IMR-90 (cell line): ENCODE data around the gene ISM2. TPM values are rescaled to one million over a fixed set of nuclear protein-coding genes. Genes with fewer than 3 reads are reported as not detected.
A peak's percentile ranks its signal among the peaks of the same experiment; 100 is the strongest.

ENCODE experiments used
- ATAC-seq: fragments of 200-7000 bp; cut with Tn5 transposase; 2 replicates; pipeline ENCODE4 v1.9.1; 2020; ENCODE audit warnings: low read depth, mild to moderate bottlenecking, moderate library complexity
- BruUV-seq: library from RNA; stranded (reverse); fragments of 400-500 nt; replicated peaks from 2 replicates; lab custom pipeline; 2021; lab: Mats Ljungman, UMichigan
- CTCF ChIA-PET: fragments of 300-600 bp; formaldehyde crosslinking; extraction: SDS; loops from one replicate; lab custom pipeline; 2021; ENCODE audit warnings: antibody characterized with exemption; lab: Yijun Ruan, JAX
- POLR2A ChIA-PET: fragments of 300-600 bp; sonication (Branson Sonifier 250); formaldehyde crosslinking; loops from one replicate; lab custom pipeline; 2022; ENCODE audit warnings: antibody characterized with exemption; ENCODE audit not compliant: unreplicated experiment; lab: Charles Lee
- DNase-seq: peaks from one replicate; pipeline ENCODE4 v3.0.0; 2013
- H2AFZ ChIP-seq: replicated peaks from 2 replicates; pipeline ENCODE3; 2013; ENCODE audit warnings: low read length, mild to moderate bottlenecking; ENCODE audit not compliant: poor library complexity
- H2AK5ac ChIP-seq: 2 replicates; pipeline ENCODE4 v1.6.1; 2013; ENCODE audit warnings: low read depth, low read length, inconsistent platforms
- H2AK9ac ChIP-seq: replicated peaks from 2 replicates; pipeline ENCODE3; 2013; ENCODE audit warnings: mild to moderate bottlenecking, low read depth, low read length, moderate library complexity; ENCODE audit not compliant: poor library complexity
- H2BK120ac ChIP-seq: 2 replicates; pipeline ENCODE4 v1.6.1; 2013; ENCODE audit warnings: low read depth, low read length, inconsistent platforms
- H2BK15ac ChIP-seq: 3 replicates; pipeline ENCODE4 v1.6.1; 2013; ENCODE audit warnings: low read depth, low read length, inconsistent platforms
- H2BK20ac ChIP-seq: 2 replicates; pipeline ENCODE4 v1.6.1; 2013; ENCODE audit warnings: low read depth, mild to moderate bottlenecking, inconsistent platforms, low read length, moderate library complexity
- H2BK5ac ChIP-seq: 2 replicates; pipeline ENCODE4 v1.6.1; 2013; ENCODE audit warnings: mild to moderate bottlenecking, low read depth, low read length, inconsistent platforms; ENCODE audit not compliant: poor library complexity, severe bottlenecking
- H3K14ac ChIP-seq: replicated peaks from 2 replicates; pipeline ENCODE4 v1.6.1; 2013; ENCODE audit warnings: low read depth, low read length, inconsistent platforms
- H3K18ac ChIP-seq: 2 replicates; pipeline ENCODE4 v1.6.1; 2013; ENCODE audit warnings: low read depth, low read length, control low read depth
- H3K23ac ChIP-seq: 2 replicates; pipeline ENCODE4 v1.6.1; 2013; ENCODE audit warnings: low read depth, low read length, inconsistent platforms
- H3K27ac ChIP-seq: 2 replicates; pipeline ENCODE4 v1.5.1; 2013; ENCODE audit warnings: mild to moderate bottlenecking, control low read depth, low read length; ENCODE audit not compliant: insufficient read depth
- H3K27me3 ChIP-seq: 2 replicates; pipeline ENCODE4 v1.6.1; 2013; ENCODE audit warnings: low read length; ENCODE audit not compliant: control insufficient read depth, insufficient read depth
- H3K36me3 ChIP-seq: 2 replicates; pipeline ENCODE4 v1.6.1; 2013; ENCODE audit warnings: low read length, mixed read lengths; ENCODE audit not compliant: control insufficient read depth, insufficient read depth
- H3K4ac ChIP-seq: 2 replicates; pipeline ENCODE4 v1.6.1; 2013; ENCODE audit warnings: low read depth, low read length, inconsistent platforms
- H3K4me1 ChIP-seq: 2 replicates; pipeline ENCODE4 v1.6.1; 2013; ENCODE audit warnings: low read length, mixed read lengths; ENCODE audit not compliant: control insufficient read depth, insufficient read depth
- H3K4me2 ChIP-seq: 2 replicates; pipeline ENCODE4 v1.6.1; 2013; ENCODE audit warnings: low read depth, mild to moderate bottlenecking, control low read depth, low read length, moderate library complexity
- H3K4me3 ChIP-seq: 2 replicates; pipeline ENCODE4 v1.5.1; 2013; ENCODE audit warnings: low read depth, mild to moderate bottlenecking, control low read depth, low read length, moderate library complexity; ENCODE audit not compliant: insufficient read depth
- H3K56ac ChIP-seq: 2 replicates; pipeline ENCODE4 v1.6.1; 2013; ENCODE audit warnings: low read length, inconsistent platforms; ENCODE audit not compliant: insufficient read depth; ENCODE audit errors: extremely low read depth
- H3K79me1 ChIP-seq, 2 experiments: 2 replicates each; pipeline ENCODE4 v1.6.1; 2013; ENCODE audit warnings: low read length in 2 of 2, inconsistent platforms in 1 of 2, low read depth in 1 of 2
- H3K9ac ChIP-seq: 2 replicates; pipeline ENCODE4 v1.6.1; 2013; ENCODE audit warnings: low read depth, low read length, control low read depth
- H3K9me1 ChIP-seq: 2 replicates; pipeline ENCODE4 v1.6.1; 2013; ENCODE audit warnings: low read length, inconsistent platforms; ENCODE audit not compliant: insufficient read depth
- H3K9me3 ChIP-seq: 2 replicates; pipeline ENCODE4 v1.6.1; 2013; ENCODE audit warnings: low read length; ENCODE audit not compliant: control insufficient read depth, insufficient read depth
- H4K20me1 ChIP-seq: 2 replicates; pipeline ENCODE4 v1.6.1; 2013; ENCODE audit warnings: low read length, inconsistent platforms; ENCODE audit not compliant: insufficient read depth
- H4K5ac ChIP-seq: 2 replicates; pipeline ENCODE4 v1.6.1; 2013; ENCODE audit warnings: mild to moderate bottlenecking, low read depth, low read length, control low read depth
- H4K8ac ChIP-seq, 2 experiments: 2 replicates each; pipeline ENCODE4 v1.6.1; 2013; ENCODE audit warnings: low read depth in 2 of 2, low read length in 2 of 2, control low read depth in 1 of 2, inconsistent platforms in 1 of 2
- H4K91ac ChIP-seq: 2 replicates; pipeline ENCODE4 v1.6.1; 2013; ENCODE audit warnings: low read depth, low read length, inconsistent platforms; ENCODE audit not compliant: insufficient read depth
- BHLHE40 ChIP-seq: fragments of 150-350 bp; IDR thresholded peaks from 2 replicates; pipeline ENCODE4 v1.6.1; 2016; ENCODE audit warnings: mild to moderate bottlenecking, low read depth, low read length
- CEBPB ChIP-seq: IDR thresholded peaks from 2 replicates; pipeline ENCODE4 v1.6.1; 2012; ENCODE audit warnings: low read depth, low read length, improper control_type of control experiment
- CHD1 ChIP-seq: IDR thresholded peaks from 2 replicates; pipeline ENCODE4 v1.6.1; 2012; ENCODE audit warnings: low read depth, low read length, improper control_type of control experiment
- MAFK ChIP-seq: IDR thresholded peaks from 2 replicates; pipeline ENCODE4 v1.6.1; 2012; ENCODE audit warnings: low read depth, low read length, improper control_type of control experiment
- MXI1 ChIP-seq: IDR thresholded peaks from 2 replicates; pipeline ENCODE4 v1.6.1; 2012; ENCODE audit warnings: low read depth, mild to moderate bottlenecking, low read length, moderate library complexity, borderline replicate concordance
- NFE2L2 ChIP-seq: fragments of 150-350 bp; IDR thresholded peaks from 2 replicates; pipeline ENCODE4 v1.6.1; 2016; ENCODE audit warnings: low read depth, mild to moderate bottlenecking, low read length
- POLR2A ChIP-seq: IDR thresholded peaks from 2 replicates; pipeline ENCODE4 v1.6.1; 2012; ENCODE audit warnings: mild to moderate bottlenecking, low read depth, low read length
- RCOR1 ChIP-seq: IDR thresholded peaks from 2 replicates; pipeline ENCODE4 v1.6.1; 2012; ENCODE audit warnings: mild to moderate bottlenecking, low read length, improper control_type of control experiment; ENCODE audit not compliant: insufficient replicate concordance
- RFX5 ChIP-seq: IDR thresholded peaks from 2 replicates; pipeline ENCODE4 v1.8.0; 2012; ENCODE audit warnings: low read depth, mild to moderate bottlenecking, low read length, moderate library complexity
- SMC3 ChIP-seq: fragments of 150-350 bp; IDR thresholded peaks from 2 replicates; pipeline ENCODE4 v1.6.1; 2016; ENCODE audit warnings: low read depth, mild to moderate bottlenecking, antibody characterized with exemption, low read length, moderate library complexity
- dilution Hi-C: fragments of 300-500 bp; cut with HindIII; formaldehyde crosslinking; loops from one replicate; pipeline ENCODE4 v1.14.3; 2018; ENCODE audit warnings: low sequenced_read_pairs; ENCODE audit not compliant: unreplicated experiment
- in situ Hi-C: fragments of 300-500 bp; cut with MboI; formaldehyde crosslinking; loops from 3 replicates; pipeline ENCODE4 v1.14.3; 2019; ENCODE audit warnings: low sequenced_read_pairs, inconsistent platforms, mixed read lengths
- intact Hi-C: fragments of 100-400 bp; cut with micrococcal nuclease; formaldehyde crosslinking; loops from 2 replicates; pipeline ENCODE4 v1.10.0; 2022
- polyA plus RNA-seq, 3 experiments: library from polyadenylated mRNA; depleted of rRNA; stranded (reverse); fragments of >200 nt; gene quantifications; 2 replicates each; pipeline ENCODE4 v1.2.3, GENCODE V29; 2012; ENCODE audit warnings: low replicate concordance in 1 of 3
- total RNA-seq: library from RNA; depleted of rRNA; stranded (reverse); fragments of >200 nt; gene quantifications from 2 replicates; pipeline ENCODE4 v1.2.3, GENCODE V29; 2012
- TF ChIP-seq, protein P1 (sequence below): fragments of 150-350 bp; IDR thresholded peaks from 2 replicates; pipeline ENCODE4 v1.6.1; 2017; ENCODE audit warnings: mild to moderate bottlenecking, antibody characterized with exemption, low read length, low read depth
- TF ChIP-seq, protein P2 (sequence below): fragments of 150-350 bp; IDR thresholded peaks from 2 replicates; pipeline ENCODE4 v1.6.1; 2016; ENCODE audit warnings: low read depth, mild to moderate bottlenecking, low read length, moderate library complexity, borderline replicate concordance

Gene ISM2
- total and polyA plus RNA-seq, 2 of the 4 experiments (the other 2 are of a cell fraction): under 0.01 to 0.12 TPM

- H4K20me1 ChIP-seq: no peaks in the 10 kb centered on the region
- H3K27ac ChIP-seq: no peak overlapping the region
- peak; percentile 16 for DNase-seq
- no peak overlapping the region for H3K4me3 ChIP-seq
- H2AFZ ChIP-seq: no peak overlapping the region
- no peak overlapping the region for H2BK15ac ChIP-seq
- H3K4ac ChIP-seq: no peak overlapping the region
- no peak for ATAC-seq
- no peak overlapping the region for H3K14ac ChIP-seq
- H3K18ac ChIP-seq: no peak overlapping the region
- peaks cover 6% of the 10 kb centered on the region; the same call in 1 of the 2 replicates for H3K9me1 ChIP-seq
- H2BK5ac ChIP-seq: no peak overlapping the region
- no peak for TF ChIP-seq CEBPB
- no peak for TF ChIP-seq RCOR1
- no peak for TF ChIP-seq BHLHE40
- TF ChIP-seq, protein P1, sequence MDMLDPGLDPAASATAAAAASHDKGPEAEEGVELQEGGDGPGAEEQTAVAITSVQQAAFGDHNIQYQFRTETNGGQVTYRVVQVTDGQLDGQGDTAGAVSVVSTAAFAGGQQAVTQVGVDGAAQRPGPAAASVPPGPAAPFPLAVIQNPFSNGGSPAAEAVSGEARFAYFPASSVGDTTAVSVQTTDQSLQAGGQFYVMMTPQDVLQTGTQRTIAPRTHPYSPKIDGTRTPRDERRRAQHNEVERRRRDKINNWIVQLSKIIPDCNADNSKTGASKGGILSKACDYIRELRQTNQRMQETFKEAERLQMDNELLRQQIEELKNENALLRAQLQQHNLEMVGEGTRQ: no peak
- no peak for TF ChIP-seq NFE2L2
- no peak for TF ChIP-seq MAFK
- TF ChIP-seq CHD1: no peak
- no peak for TF ChIP-seq POLR2A
- TF ChIP-seq MXI1: no peak
- no peak for TF ChIP-seq RFX5
- TF ChIP-seq SMC3: no peak
- TF ChIP-seq, protein P2, sequence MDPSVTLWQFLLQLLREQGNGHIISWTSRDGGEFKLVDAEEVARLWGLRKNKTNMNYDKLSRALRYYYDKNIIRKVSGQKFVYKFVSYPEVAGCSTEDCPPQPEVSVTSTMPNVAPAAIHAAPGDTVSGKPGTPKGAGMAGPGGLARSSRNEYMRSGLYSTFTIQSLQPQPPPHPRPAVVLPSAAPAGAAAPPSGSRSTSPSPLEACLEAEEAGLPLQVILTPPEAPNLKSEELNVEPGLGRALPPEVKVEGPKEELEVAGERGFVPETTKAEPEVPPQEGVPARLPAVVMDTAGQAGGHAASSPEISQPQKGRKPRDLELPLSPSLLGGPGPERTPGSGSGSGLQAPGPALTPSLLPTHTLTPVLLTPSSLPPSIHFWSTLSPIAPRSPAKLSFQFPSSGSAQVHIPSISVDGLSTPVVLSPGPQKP: no peak
- H2BK20ac ChIP-seq: no peak overlapping the region
- POLR2A ChIA-PET: no interaction called here
- no peaks in the 10 kb centered on the region for H3K4me1 ChIP-seq
- H3K4me2 ChIP-seq: no peak overlapping the region
- peaks cover under 1 to 5% of the 10 kb centered on the region in 2 experiments; a peak in 2 of 4 replicates for H3K79me1 ChIP-seq
- H3K56ac ChIP-seq: no peak overlapping the region
- no peak overlapping the region for H3K23ac ChIP-seq
- H4K8ac ChIP-seq: no peak overlapping the region
- H4K91ac ChIP-seq: no peak overlapping the region
- BruUV-seq: no TSS peak
- intact Hi-C loops: loop anchor here (1.0 kb wide), 1 partner anchor 57 kb away; no protein-coding TSS in a partner anchor
- dilution Hi-C loops: no loop called here
- CTCF ChIA-PET: no interaction called here
- no peaks in the 10 kb centered on the region for H3K27me3 ChIP-seq
- no peak overlapping the region for H2AK9ac ChIP-seq
- H3K9me3 ChIP-seq: no peaks in the 10 kb centered on the region
- H2BK120ac ChIP-seq: no peak overlapping the region
- H2AK5ac ChIP-seq: no peak overlapping the region
- no peak overlapping the region for H4K5ac ChIP-seq
- in situ Hi-C loops: no loop called here
- peaks cover 31% of the 10 kb centered on the region for H3K36me3 ChIP-seq
- H3K9ac ChIP-seq: no peak overlapping the region
These were observed 17.5 kb upstream of the ISM2 start for GRCh38 chr14:77516126-77516525.
